Measurements from ENCODE around the gene KIF1C. TPM values are rescaled to one million over a fixed set of nuclear protein-coding genes. Genes with fewer than 3 reads are reported as not detected.
"Not testable (repeated sequence)": the region's sequence is repeated elsewhere in the genome, so short reads cannot be mapped to it uniquely, and the experiment has no call there.

KIF1C gene
- polyA plus RNA-seq, 12 donors = 66.2 to 127 (median 92.7) TPM; not detected in 1

DNA sequence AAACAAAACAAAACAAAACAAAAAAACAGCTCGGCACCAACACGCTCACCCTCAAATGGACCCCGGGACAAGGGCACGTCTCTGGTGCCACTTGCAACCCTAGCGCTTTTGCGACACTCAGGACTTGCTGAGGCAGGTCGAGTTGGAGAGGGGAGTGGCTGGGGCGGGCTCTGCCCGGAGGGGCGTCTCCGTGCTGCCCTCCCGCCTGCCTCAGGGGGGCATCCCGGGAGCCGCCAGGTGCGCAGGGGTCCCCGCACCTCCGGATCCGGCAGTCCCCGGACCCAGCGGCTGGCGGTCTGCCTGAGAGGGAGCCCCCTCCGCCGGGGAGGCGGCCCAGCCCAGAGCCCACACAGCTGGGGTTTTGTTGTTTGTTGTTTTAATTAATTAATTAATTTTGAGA lies 37.6 kb downstream of the KIF1C start, which contains the start of gene SLC52A1:
Gene SLC52A1 (minus strand): TSS at position 112 of the 400 bp plus-strand sequence. CDS start 820 bp downstream, outside the sequence.
- no peak for DNase-seq

DNA sequence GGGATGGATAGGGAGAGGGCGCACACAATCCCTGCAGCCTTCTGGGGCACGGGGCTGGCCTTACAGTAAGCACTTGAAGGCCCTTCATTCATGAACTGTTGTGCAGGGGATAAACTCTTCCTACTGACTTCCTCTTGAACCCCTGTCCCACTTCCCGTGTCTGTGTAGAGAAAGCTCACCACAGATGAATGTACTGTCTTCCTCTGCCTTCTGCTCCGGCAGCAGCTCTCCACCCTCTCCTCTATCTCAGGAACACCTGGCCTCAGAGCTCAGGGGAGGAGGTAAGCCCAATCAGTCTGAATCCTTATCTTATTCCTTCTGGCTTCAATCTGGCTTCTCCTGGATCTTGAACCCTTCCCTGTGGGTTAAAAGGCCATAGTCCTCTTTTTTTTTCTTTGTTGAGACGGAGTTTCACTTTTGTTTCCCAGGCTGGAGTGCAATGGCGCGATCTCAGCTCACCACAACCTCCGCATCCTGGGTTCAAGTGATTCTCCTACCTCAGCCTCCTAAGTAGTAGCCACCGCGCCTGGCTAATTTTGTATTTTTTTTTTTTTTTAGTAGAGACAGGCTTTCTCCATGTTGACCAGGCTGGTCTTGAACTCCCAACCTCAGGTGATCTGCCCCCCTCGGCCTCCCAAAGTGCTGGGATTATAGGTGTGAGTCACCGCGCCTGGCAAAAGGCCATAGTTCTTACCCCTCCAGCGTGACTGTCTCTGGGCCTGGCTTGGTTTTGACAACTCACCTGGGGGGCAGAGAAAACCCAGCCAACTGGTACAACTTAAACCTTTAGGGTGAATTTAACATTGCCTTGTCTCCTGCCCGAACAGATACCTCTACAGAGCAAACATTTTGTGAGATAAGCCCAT lies 44.6 kb downstream of the KIF1C start:
- DNase-seq = no peak

DNA sequence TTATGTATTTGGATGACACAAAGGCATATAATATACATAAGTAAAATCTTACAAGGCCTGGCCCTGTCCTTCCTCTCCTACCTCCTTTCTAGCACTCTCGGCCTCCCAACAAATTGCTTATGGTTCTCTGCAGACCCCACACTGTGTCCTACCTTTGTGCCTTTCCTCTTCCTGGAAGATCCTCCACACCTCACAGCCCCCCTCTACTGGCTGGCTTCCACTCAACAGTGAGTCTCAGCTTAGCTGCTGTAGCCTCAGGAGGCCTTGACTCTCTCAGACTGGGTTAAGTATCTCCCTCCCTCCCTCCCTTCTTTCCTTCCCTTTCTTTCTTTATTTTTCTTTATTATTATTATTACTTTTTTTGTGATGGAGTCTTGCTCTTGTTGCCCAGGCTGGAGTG lies 45.8 kb downstream of the KIF1C start:
- no peak for DNase-seq

DNA sequence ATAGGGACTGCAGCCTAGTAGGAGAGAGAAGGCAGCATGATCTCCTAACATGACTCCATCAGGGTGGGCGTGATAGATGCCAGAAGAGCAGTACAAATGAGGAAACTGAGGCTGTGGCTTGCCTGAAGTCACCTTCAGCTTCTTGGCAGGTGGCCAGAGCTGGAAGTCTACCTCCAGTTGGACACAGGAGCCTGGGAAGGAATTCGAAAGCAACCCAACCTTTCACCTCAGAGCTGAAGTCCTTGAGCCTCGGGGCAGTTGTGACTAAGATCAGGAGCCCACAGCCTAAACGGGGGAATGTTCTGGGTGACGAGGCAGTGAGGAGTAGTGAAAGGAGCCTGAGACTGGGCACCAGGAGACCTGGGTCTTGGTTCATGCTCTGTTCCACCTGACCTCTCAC lies 46.9 kb downstream of the KIF1C start:
- no peak for DNase-seq

DNA sequence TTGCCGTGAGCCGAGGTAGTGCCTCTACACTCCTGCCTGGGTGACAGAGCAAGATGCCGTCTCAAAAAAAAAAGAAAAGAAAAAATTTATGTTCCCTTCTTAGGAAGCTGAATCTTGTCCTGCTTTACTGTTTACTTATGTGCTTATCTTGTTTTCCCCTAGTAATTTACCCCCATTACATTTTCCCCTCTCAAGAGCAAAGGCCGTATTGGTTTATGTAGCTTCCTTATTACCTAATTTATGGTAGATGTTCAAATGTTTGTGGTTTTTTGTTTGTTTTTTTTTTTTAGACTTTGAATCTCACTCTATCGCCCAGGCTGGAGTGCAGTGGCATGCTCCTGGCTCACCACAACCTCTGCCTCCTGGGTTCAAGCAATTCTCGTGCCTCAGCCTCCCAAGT lies 47.7 kb downstream of the KIF1C start:
- DNase-seq = no peak

DNA sequence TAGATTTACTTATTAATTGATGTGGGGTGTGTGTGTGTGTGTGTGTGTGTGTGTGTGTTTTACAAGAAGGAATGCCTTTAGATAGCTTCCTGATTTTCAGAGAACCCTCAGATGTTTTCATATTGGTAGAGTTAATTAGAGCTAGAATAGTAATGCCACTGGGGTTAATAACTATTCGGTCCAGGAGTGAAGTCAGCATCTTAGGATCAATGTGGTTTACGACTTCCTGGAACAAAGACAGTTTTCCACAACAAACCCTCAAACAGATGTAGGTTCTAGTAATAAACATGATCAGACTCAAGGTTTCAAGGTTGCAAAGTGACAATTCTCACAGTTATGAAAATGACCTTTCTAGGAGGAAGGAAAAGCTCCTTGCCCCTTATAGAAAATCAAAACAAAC lies 49.7 kb downstream of the KIF1C start:
- peak; percentile 51 for DNase-seq

DNA sequence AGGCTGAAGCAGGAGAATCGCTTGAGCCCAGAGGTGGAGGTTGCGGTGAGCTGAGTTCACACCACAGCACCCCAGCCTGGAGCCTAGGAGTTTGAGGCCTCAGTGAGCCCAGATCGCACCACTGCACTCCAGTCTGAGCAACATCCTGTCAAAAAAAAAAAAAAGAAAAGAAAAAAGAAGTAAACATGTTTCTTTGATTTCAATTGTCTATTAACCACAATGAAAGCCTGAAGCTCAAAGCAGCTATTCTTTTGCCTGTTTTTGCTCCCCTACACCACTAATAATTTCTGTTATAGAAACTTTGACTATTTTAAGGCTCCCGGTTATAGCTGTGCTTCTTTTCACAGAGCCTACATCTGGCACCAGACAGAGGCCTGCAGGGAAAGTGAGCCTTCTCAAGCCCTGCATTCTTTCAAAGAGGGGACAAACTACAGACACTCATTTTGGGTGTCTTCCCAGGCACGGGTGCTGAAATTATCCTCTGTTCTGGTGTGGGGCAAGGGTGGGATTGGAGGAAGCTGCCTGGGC lies 51.6 kb downstream of the KIF1C start:
- no peak for DNase-seq

DNA sequence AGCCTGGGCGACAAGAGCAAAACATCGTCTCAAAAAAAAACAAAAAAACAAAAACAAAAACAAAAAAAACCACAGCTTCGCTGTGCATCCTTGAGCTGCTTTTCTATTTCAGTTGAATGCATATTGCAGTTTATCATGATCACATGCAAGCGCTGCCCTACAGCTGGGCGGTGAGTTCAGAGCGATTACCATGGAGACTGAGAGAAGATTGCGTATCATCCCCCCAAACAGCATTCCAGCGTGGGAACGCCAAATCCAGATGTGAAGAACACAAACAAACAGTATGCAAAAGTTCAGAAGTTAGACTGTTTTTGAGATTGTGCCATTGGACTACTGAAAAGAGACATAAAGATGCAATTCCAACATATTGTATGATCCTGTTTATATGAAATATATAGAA lies 52.5 kb downstream of the KIF1C start:
- DNase-seq = peak; percentile 58

DNA sequence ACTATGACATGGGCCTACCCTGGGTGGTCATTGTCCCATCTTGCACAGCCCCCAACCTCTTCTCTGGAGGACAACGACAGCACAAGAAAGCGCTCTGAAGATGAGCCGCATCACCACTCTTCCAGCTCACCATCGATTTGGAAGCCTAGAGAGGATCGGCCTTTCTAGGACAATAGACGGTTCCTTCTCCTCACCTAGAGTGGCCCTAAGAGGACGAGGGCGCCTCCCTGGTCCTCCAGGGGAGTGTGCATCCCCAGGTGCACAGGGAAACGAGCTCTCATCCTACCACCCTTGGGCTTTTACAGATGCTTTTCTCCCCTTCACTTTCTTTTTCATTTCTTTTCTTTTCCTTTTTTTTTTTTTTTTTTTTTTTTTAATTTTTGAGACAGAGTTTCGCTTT lies 57.8 kb downstream of the KIF1C start:
- DNase-seq = no peak

DNA sequence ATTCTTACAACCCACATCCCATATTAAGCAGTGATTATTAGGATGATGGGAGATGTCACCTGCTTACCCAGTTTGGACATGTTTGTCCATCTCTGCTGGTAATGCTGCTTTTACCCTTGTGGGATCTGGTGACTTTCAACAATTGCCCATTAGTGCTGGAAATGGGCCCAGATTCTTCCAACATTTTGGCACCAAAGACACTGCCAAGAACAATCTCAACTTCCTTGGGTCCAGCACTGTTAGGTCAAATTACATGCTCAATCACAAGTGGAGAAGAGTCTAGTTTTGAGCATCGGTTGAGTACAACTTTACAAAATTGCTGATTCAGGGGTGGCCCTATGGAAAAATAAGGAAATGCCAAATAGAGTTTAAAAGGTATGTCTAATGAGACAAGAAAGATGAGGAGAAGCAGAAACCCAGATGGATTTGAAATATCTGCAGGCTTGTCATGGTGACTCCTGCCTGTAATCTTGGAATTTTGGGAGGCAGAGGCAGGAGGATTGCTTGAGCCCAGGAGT lies 67.5 kb downstream of the KIF1C start:
- no peak for DNase-seq

DNA sequence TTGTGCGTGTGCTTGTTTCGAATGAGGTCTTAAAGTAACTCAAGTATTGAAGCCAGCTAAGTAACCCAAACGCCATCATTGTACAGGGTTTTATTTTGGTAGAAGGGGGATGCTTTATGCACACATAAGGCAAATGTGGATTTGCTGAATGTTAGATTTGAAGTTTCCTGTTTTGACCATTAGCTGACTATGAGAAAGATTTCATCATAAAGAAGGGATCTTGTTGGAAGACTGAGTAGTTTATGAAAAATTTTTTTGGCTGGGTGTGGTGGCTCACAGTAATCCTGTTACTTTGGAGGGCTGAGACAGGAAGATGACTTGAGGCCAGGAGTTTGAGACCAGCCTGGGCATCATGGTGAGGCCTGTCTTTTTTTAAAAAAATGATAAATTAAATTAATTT lies 70.5 kb downstream of the KIF1C start:
- DNase-seq = no peak

DNA sequence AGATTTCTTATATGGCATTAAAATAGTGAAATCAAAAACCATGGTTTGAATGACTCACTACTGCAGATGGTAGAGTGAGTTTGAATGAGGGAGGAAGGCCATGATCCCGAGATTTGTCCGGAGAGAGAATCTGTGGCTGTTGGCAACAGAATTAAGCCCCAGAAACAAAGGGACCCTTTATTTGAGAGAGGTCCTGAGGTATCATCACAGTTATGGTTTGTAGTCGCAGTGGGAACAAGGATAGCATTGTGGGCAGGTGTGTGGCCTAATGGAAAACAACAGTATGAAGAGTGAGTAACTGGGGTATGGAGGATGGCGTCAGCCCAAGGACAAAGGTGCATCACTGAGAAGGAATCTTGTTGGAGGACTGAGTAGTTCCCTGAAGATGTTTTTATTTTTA lies 72.0 kb downstream of the KIF1C start:
- DNase-seq = no peak

DNA sequence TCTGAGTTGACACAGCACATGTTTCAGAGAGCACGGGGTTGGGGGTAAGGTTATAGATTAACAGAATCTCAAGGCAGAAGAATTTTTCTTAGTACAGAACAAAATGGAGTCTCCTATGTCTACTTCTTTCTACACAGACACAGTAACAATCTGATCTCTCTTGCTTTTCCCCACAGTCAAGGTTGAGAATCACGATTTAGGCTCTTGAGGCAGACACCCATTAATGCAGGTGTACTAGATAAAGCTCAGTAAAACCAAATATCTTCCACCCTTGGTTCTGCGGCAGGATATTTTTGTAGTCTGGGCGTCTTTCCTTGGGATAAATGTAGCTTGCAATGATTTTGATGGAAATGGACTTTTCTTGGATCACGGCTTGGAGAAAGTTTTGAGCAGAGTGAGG lies 77.7 kb downstream of the KIF1C start:
- DNase-seq = not testable (repeated sequence)

DNA sequence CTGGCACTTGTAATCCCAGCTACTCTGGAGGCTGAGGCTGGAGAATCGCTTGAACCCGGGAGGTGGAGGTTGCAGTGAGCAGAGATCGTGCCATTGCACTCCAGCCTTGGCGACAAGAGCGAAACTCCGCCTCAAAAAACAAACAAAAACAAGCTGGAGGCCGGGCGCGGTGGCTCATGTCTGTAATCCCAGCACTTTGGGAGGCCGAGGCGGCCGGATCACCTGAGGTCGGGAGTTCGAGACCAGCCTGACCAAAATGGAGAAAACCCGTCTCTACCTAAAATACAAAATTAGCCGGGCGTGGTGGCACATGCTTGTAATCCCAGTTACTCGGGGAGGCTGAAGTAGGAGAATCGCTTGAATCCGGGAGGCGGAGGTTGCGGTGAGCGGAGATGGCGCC lies 79.5 kb downstream of the KIF1C start:
- DNase-seq = not testable (repeated sequence)

DNA sequence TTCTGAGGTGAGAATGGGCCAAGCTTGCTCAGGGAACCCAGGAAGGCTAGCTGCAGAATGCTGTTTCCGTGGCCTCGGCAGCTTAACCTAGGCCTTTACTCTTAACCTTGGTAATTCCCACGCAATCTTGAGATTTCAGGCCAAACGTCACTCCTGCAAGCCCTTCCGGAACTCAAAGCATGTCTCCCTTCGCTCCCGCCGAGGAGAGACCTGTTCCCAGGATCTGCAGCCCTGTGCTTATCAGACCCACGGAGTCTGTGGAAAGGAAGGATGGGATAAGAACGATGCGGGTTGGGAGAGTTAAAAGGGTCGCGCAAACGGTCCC lies 80.0 kb downstream of the KIF1C start:
- DNase-seq = no peak

Other genes starting within 250 kb of the KIF1C start
- under 1 TPM in 1 of 12 donors, not detected in 11; 0.43 TPM for gene TM4SF5, start 226.1 kb upstream of the KIF1C start, polyA plus RNA-seq (ENCODE audit: insufficient read length in 12 of 12)
- 10 to 100 TPM in 1 of 12 donors, 1 to 10 TPM in 8, under 1 TPM in 1, not detected in 2; 0.86 to 10.1 (median 5.1) TPM for gene VMO1, start 211.6 kb upstream of the KIF1C start, polyA plus RNA-seq (ENCODE audit: insufficient read length in 12 of 12)
- 1 to 10 TPM in 1 of 12 donors, under 1 TPM in 9, not detected in 2; 0.35 to 1.1 (median 0.51) TPM for gene GLTPD2, start 209.0 kb upstream of the KIF1C start, polyA plus RNA-seq (ENCODE audit: insufficient read length in 12 of 12)
- 100 to 1,000 TPM in 1 of 12 donors, 10 to 100 TPM in 10, not detected in 1; 54.7 to 102 (median 94.2) TPM for gene PSMB6, start 201.8 kb upstream of the KIF1C start, polyA plus RNA-seq (ENCODE audit: insufficient read length in 12 of 12)
- 10 to 100 TPM in 11 of 12 donors, not detected in 1; 19.6 to 47.2 (median 24.1) TPM for gene PLD2, start 190.8 kb upstream of the KIF1C start, polyA plus RNA-seq (ENCODE audit: insufficient read length in 12 of 12)
- 10 to 100 TPM in 11 of 12 donors, not detected in 1; 21.5 to 61.5 (median 28.0) TPM for gene MINK1, start 164.6 kb upstream of the KIF1C start, polyA plus RNA-seq (ENCODE audit: insufficient read length in 12 of 12)
- gene C17orf107, start 98.4 kb upstream of the KIF1C start, polyA plus RNA-seq (ENCODE audit: insufficient read length in 12 of 12) = 1 to 10 TPM in 8 of 12 donors, under 1 TPM in 3, not detected in 1; 0.70 to 9.2 (median 1.2) TPM
- 1 to 10 TPM in 11 of 12 donors, not detected in 1; 1.1 to 5.9 (median 1.6) TPM for gene CHRNE, start 94.9 kb upstream of the KIF1C start, polyA plus RNA-seq (ENCODE audit: insufficient read length in 12 of 12)
- gene GP1BA, start 65.7 kb upstream of the KIF1C start, polyA plus RNA-seq (ENCODE audit: insufficient read length in 12 of 12) = 1 to 10 TPM in 6 of 12 donors, under 1 TPM in 4, not detected in 2; 0.61 to 7.5 (median 1.1) TPM
- gene SLC25A11, start 57.9 kb upstream of the KIF1C start, polyA plus RNA-seq (ENCODE audit: insufficient read length in 12 of 12) = 10 to 100 TPM in 11 of 12 donors, not detected in 1; 36.3 to 58.0 (median 46.4) TPM
- gene RNF167, start 57.7 kb upstream of the KIF1C start, polyA plus RNA-seq (ENCODE audit: insufficient read length in 12 of 12) = 100 to 1,000 TPM in 1 of 12 donors, 10 to 100 TPM in 10, not detected in 1; 65.5 to 159 (median 73.9) TPM
- 100 to 1,000 TPM in 11 of 12 donors, not detected in 1; 260 to 767 (median 354) TPM for gene PFN1, start 49.4 kb upstream of the KIF1C start, polyA plus RNA-seq (ENCODE audit: insufficient read length in 12 of 12)
- 1,000 to 10,000 TPM in 10 of 12 donors, 100 to 1,000 TPM in 2; 501 to 7,271 (median 1,745) TPM for gene ENO3, start 46.8 kb upstream of the KIF1C start, polyA plus RNA-seq (ENCODE audit: insufficient read length in 12 of 12)
- gene SPAG7, start 30.1 kb upstream of the KIF1C start, polyA plus RNA-seq (ENCODE audit: insufficient read length in 12 of 12) = 10 to 100 TPM in 11 of 12 donors, not detected in 1; 62.8 to 91.4 (median 84.4) TPM
- gene CAMTA2, start 10.3 kb upstream of the KIF1C start, polyA plus RNA-seq (ENCODE audit: insufficient read length in 12 of 12) = 10 to 100 TPM in 11 of 12 donors, not detected in 1; 13.8 to 52.0 (median 23.3) TPM
- gene INCA1, start 428 bp upstream of the KIF1C start, polyA plus RNA-seq (ENCODE audit: insufficient read length in 12 of 12) = 1 to 10 TPM in 10 of 12 donors, not detected in 2; 3.1 to 6.8 (median 4.7) TPM
- gene SLC52A1, start 37.5 kb downstream of the KIF1C start, polyA plus RNA-seq (ENCODE audit: insufficient read length in 12 of 12) = under 1 TPM in 9 of 12 donors, not detected in 3; 0.05 to 0.45 (median 0.20) TPM
- gene ZFP3, start 80.5 kb downstream of the KIF1C start, polyA plus RNA-seq (ENCODE audit: insufficient read length in 12 of 12) = 10 to 100 TPM in 10 of 12 donors, 1 to 10 TPM in 1, not detected in 1; 7.8 to 16.5 (median 12.3) TPM
- gene ZNF232, start 113.9 kb downstream of the KIF1C start, polyA plus RNA-seq (ENCODE audit: insufficient read length in 12 of 12) = 10 to 100 TPM in 10 of 12 donors, 1 to 10 TPM in 1, not detected in 1; 9.3 to 34.2 (median 11.8) TPM
- 10 to 100 TPM in 8 of 12 donors, 1 to 10 TPM in 3, not detected in 1; 5.7 to 36.2 (median 21.3) TPM for gene USP6, start 118.1 kb downstream of the KIF1C start, polyA plus RNA-seq (ENCODE audit: insufficient read length in 12 of 12)
- gene ZNF594, start 193.9 kb downstream of the KIF1C start, polyA plus RNA-seq (ENCODE audit: insufficient read length in 12 of 12) = 10 to 100 TPM in 7 of 12 donors, 1 to 10 TPM in 4, not detected in 1; 9.2 to 16.3 (median 11.6) TPM
- gene SCIMP, start 236.9 kb downstream of the KIF1C start, polyA plus RNA-seq (ENCODE audit: insufficient read length in 12 of 12) = 1 to 10 TPM in 7 of 12 donors, under 1 TPM in 3, not detected in 2; 0.66 to 2.9 (median 1.4) TPM

All from muscle of arm (tissue), 12 donors.